ENCODE data around the gene KIAA0930. TPM values are rescaled to one million over a fixed set of nuclear protein-coding genes. Genes with fewer than 3 reads are reported as not detected.

Gene KIAA0930
- total RNA-seq, 1 donor from 2014 or later, result 18.6 TPM

GRCh38 chr22:45226503-45227186 lies 14.0 kb downstream of the KIAA0930 start:
- Histone ChIP-seq H3K4me1 (peaks cover 13% of the 10 kb centered on the region), H3K27ac (replicated peaks) (no peak overlapping the region), H3K9me3 (replicated peaks) (no peaks in the 10 kb centered on the region), H3K27me3 (ENCODE audit: low read depth) (no peaks in the 10 kb centered on the region), H3K4me3 (no peak overlapping the region), H3K36me3 (no peaks in the 10 kb centered on the region)
- intact Hi-C loops (cut with micrococcal nuclease), result no loop called here
- DNase-seq, result no peak
- no peak for TF ChIP-seq CTCF (IDR thresholded peaks at IDR 0.05; ENCODE audit: borderline replicate concordance)

GRCh38 chr22:45225732-45226502 lies 14.8 kb downstream of the KIAA0930 start:
- no peaks in the 10 kb centered on the region for H3K36me3 ChIP-seq
- H3K27ac ChIP-seq (replicated peaks), result no peak overlapping the region
- intact Hi-C loops (cut with micrococcal nuclease), result no loop called here
- H3K4me1 ChIP-seq, result peaks cover 13% of the 10 kb centered on the region
- no peak overlapping the region for H3K4me3 ChIP-seq
- no peaks in the 10 kb centered on the region for H3K27me3 ChIP-seq (ENCODE audit: low read depth)
- no peaks in the 10 kb centered on the region for H3K9me3 ChIP-seq (replicated peaks)
- no peak for TF ChIP-seq CTCF (IDR thresholded peaks at IDR 0.05; ENCODE audit: borderline replicate concordance)
- no peak for DNase-seq

GRCh38 chr22:45224988-45225731 lies 15.5 kb downstream of the KIAA0930 start:
- no peaks in the 10 kb centered on the region for H3K9me3 ChIP-seq (replicated peaks)
- H3K36me3 ChIP-seq, result no peaks in the 10 kb centered on the region
- TF ChIP-seq CTCF (IDR thresholded peaks at IDR 0.05; ENCODE audit: borderline replicate concordance), result no peak
- intact Hi-C loops (cut with micrococcal nuclease), result no loop called here
- no peaks in the 10 kb centered on the region for H3K27me3 ChIP-seq (ENCODE audit: low read depth)
- no peak overlapping the region for H3K4me3 ChIP-seq
- no peak for DNase-seq
- H3K27ac ChIP-seq (replicated peaks), result no peak overlapping the region
- peaks cover 13% of the 10 kb centered on the region for H3K4me1 ChIP-seq

GRCh38 chr22:45224331-45224730 lies 16.4 kb downstream of the KIAA0930 start:
- Histone ChIP-seq H3K27me3 (ENCODE audit: low read depth) (no peaks in the 10 kb centered on the region), H3K9me3 (replicated peaks) (no peaks in the 10 kb centered on the region), H3K36me3 (no peaks in the 10 kb centered on the region), H3K27ac (replicated peaks) (no peak overlapping the region), H3K4me1 (peaks cover 13% of the 10 kb centered on the region), H3K4me3 (no peak overlapping the region)
- intact Hi-C loops (cut with micrococcal nuclease), result no loop called here
- DNase-seq, result no peak
- no peak for TF ChIP-seq CTCF (IDR thresholded peaks at IDR 0.05; ENCODE audit: borderline replicate concordance)

GRCh38 chr22:45223304-45224117 lies 17.2 kb downstream of the KIAA0930 start:
- Histone ChIP-seq H3K27ac (replicated peaks) (no peak overlapping the region), H3K4me3 (no peak overlapping the region), H3K9me3 (replicated peaks) (no peaks in the 10 kb centered on the region), H3K27me3 (ENCODE audit: low read depth) (peaks cover 5% of the 10 kb centered on the region), H3K36me3 (no peaks in the 10 kb centered on the region), H3K4me1 (peaks cover 13% of the 10 kb centered on the region)
- no peak for DNase-seq
- intact Hi-C loops (cut with micrococcal nuclease), result no loop called here
- no peak for TF ChIP-seq CTCF (IDR thresholded peaks at IDR 0.05; ENCODE audit: borderline replicate concordance)
